Measurements from ENCODE around the gene BPIFB4.

Gene BPIFB4

GRCh38 chr20:33086052-33086722, 6.7 kb downstream of the BPIFB4 start:
- DNase-seq (ENCODE audit: insufficient read length, low spot score), result no peak
- FAIRE-seq, result no peak
- no peak for TF ChIP-seq CTCF (IDR thresholded peaks at IDR 0.05; ENCODE audit: insufficient read depth, missing control alignments)

GRCh38 chr20:33091147-33091546, 11.7 kb downstream of the BPIFB4 start:
- no peak for FAIRE-seq
- TF ChIP-seq CTCF (IDR thresholded peaks at IDR 0.05; ENCODE audit: insufficient read depth, missing control alignments), result no peak

GRCh38 chr20:33091693-33092092, 12.2 kb downstream of the BPIFB4 start:
- no peak for DNase-seq (ENCODE audit: insufficient read length, low spot score)
- FAIRE-seq, result no peak
- TF ChIP-seq CTCF (IDR thresholded peaks at IDR 0.05; ENCODE audit: insufficient read depth, missing control alignments), result no peak

More at GRCh38 chr20:33091147-33091546, 11.7 kb downstream of the BPIFB4 start:
- DNase-seq (ENCODE audit: insufficient read length, low spot score), result no peak

- DNase-seq (ENCODE audit: insufficient read length, low spot score), result no peak
- no peak for TF ChIP-seq CTCF (IDR thresholded peaks at IDR 0.05; ENCODE audit: insufficient read depth, missing control alignments)
- FAIRE-seq, result no peak
Measured at GRCh38 chr20:33092361-33092760, 12.9 kb downstream of the BPIFB4 start.

- TF ChIP-seq CTCF (IDR thresholded peaks at IDR 0.05; ENCODE audit: insufficient read depth, missing control alignments), result no peak
- DNase-seq (ENCODE audit: insufficient read length, low spot score), result no peak
- FAIRE-seq, result no peak
Measured at GRCh38 chr20:33093074-33093473, 13.6 kb downstream of the BPIFB4 start.

- DNase-seq (ENCODE audit: insufficient read length, low spot score) (no peak), FAIRE-seq (no peak)
- no peak for TF ChIP-seq CTCF (IDR thresholded peaks at IDR 0.05; ENCODE audit: insufficient read depth, missing control alignments)
Measured at GRCh38 chr20:33093582-33093981, 14.1 kb downstream of the BPIFB4 start.

- DNase-seq (ENCODE audit: insufficient read length, low spot score), result no peak
- FAIRE-seq, result no peak
- TF ChIP-seq CTCF (IDR thresholded peaks at IDR 0.05; ENCODE audit: insufficient read depth, missing control alignments), result no peak
Measured at GRCh38 chr20:33095249-33095648, 15.8 kb downstream of the BPIFB4 start.

Measured in D721Med (cell line).